Jurkat, Clone E6-1 (cell line): ENCODE data around the gene SLC7A11.
"Not testable (repeated sequence)": the region's sequence is repeated elsewhere in the genome, so short reads cannot be mapped to it uniquely, and the experiment has no call there.

Experiments used
- DNase-seq: peaks from one replicate; pipeline ENCODE4 v3.0.0-alpha.2; 2011; ENCODE audit warnings: low read depth, low spot score
- H3K4me3 ChIP-seq: 2 replicates; pipeline ENCODE4 v1.5.1; 2011; ENCODE audit warnings: mild to moderate bottlenecking, low read length, control low read depth, moderate library complexity

SLC7A11 gene

GRCh38 chr4:138222046-138222445 lies 20.1 kb downstream of the SLC7A11 start:
- DNase-seq, result no peak
- H3K4me3 ChIP-seq, result no peak overlapping the region

GRCh38 chr4:138218976-138219375 lies 23.2 kb downstream of the SLC7A11 start:
- H3K4me3 ChIP-seq, result no peak overlapping the region
- DNase-seq, result no peak

- no peak for DNase-seq
- H3K4me3 ChIP-seq, result no peak overlapping the region
Measured at GRCh38 chr4:138217567-138217966, 24.6 kb downstream of the SLC7A11 start.

- DNase-seq, result no peak
- H3K4me3 ChIP-seq, result no peak overlapping the region
Measured at GRCh38 chr4:138216272-138216867, 25.8 kb downstream of the SLC7A11 start.

DNA sequence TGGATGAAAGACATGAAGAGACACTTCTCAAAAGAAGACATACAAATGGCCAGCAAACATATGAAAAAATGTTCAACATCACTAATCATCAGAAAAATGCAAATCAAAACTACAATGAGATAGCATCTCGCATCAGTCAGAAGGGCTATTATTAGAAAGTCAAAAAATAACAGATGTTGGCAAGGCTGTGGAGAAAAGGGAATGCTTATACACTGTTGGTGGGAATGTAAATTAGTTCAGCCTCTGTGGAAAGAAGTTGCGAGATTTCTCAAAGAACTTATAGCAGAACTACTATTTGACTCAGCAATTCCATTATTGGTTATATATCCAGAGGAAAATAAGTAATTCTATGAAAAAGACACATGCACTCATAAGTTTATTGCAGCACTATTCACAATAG lies 31.6 kb downstream of the SLC7A11 start:
- not testable (repeated sequence) for H3K4me3 ChIP-seq, DNase-seq

- DNase-seq, result no peak
- H3K4me3 ChIP-seq, result no peak overlapping the region
Measured at GRCh38 chr4:138209094-138209493, 33.1 kb downstream of the SLC7A11 start.

DNA sequence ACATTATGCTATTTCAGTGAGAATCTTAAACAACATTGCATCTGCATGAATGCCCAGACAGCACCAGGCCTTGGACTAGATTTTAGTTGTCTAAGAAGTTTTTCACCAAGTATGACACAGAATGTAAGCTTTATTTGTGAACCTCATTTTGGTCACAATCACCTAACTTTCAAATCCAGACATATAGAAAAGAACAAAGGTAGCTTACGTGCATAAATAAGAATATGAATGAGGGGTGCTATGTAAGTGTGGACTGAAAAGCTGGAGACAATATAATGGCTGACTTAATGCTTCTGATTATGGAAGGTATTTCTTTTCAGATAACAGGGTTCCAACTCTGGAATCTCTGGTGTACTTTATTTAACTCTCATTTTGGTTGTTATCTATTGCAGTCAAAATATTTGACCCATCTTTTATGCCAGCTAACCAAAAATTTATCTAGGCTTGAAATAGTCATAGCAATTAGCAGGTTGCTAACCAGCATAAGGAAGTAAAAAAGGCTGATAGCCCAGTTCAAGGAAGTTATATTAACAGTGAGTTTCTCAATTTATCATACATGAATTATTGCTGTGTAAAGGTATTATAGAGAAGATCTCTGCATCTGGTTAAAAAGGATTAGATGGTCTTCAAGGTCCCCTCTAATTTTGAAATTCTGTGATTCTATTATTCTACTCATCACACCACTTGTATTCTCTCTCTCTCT lies 36.5 kb downstream of the SLC7A11 start:
- H3K4me3 ChIP-seq, result no peak overlapping the region
- no peak for DNase-seq

DNA sequence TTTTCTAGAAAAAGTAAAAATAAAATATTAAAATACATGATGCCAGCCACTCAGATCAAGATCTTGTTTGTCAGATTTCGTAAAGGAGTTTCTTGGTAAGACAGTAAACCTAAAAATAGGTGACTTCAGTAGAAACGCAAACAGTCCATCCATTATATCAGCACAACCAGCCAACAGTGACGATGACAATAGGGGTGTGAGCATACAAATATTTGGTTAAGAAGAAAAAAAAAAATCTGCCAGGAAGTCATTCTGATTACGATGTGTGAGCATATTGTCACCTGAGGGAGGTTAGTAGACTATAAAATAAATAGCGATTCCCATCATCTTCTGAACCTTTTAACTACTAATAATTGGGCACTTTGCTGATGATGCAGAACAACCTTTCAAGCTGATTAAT lies 37.6 kb downstream of the SLC7A11 start:
- H3K4me3 ChIP-seq, result no peak overlapping the region
- DNase-seq, result no peak

DNA sequence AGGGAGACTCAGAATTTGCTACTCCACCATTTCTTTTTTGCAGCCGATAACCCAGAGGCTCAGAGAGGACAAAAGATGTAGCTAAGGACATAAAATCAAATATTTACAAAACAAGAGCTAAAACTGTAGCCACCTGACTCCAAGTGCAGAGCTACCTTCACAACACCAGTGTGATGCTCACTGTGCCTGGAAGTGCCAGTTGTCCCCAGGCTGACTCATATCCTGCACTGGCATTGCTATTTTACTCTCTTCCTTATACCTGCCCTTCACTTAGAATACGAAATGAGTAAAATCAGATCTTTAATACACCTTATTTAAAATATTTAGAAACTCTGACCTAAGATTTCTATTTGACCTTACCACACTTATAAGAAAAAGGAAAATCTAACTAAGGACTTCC lies 39.5 kb downstream of the SLC7A11 start:
- DNase-seq, result no peak
- no peak overlapping the region for H3K4me3 ChIP-seq

GRCh38 chr4:138200236-138200590 lies 41.9 kb downstream of the SLC7A11 start:
- DNase-seq, result no peak
- H3K4me3 ChIP-seq, result no peak overlapping the region

DNA sequence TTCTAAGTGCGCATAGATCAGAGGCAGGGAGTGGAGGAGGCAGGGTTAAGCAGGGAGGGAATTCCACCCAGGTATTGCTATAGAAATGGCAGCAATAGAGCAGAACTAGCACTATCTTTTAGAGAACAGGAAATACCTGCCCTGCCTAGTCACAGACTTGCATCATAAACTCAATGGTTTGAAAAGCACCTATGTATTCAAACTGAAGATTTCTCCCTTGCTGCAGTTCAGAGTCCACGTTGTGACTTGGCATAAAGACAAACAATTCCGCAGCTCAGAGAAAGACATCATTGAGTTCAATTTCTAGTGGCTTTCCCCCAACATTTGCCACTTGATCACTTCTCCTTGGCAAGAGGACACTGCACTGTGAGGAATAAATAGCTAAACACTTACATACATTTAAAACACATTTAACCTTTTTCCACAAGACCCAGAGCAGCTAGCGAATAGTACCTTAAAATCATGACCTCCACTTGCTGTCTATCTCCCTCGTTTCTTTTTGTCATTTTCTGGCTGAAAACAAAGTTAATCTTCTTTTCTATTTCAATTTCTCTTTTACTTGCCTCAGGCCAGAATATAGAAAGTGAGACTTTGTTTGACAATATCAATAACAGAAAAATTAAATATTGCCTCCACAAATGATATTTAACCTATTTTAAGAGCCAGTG lies 42.4 kb downstream of the SLC7A11 start:
- no peak for DNase-seq
- H3K4me3 ChIP-seq, result no peak overlapping the region

- no peak overlapping the region for H3K4me3 ChIP-seq
- no peak for DNase-seq
Measured at GRCh38 chr4:138196153-138196552, 46.0 kb downstream of the SLC7A11 start.

- H3K4me3 ChIP-seq, result no peak overlapping the region
- no peak for DNase-seq
Measured at GRCh38 chr4:138193963-138194362, 48.2 kb downstream of the SLC7A11 start.

GRCh38 chr4:138192113-138192512 lies 50.0 kb downstream of the SLC7A11 start:
- DNase-seq, result no peak
- H3K4me3 ChIP-seq, result no peak overlapping the region

GRCh38 chr4:138190452-138190858 lies 51.7 kb downstream of the SLC7A11 start:
- H3K4me3 ChIP-seq, result no peak overlapping the region
- DNase-seq, result no peak

DNA sequence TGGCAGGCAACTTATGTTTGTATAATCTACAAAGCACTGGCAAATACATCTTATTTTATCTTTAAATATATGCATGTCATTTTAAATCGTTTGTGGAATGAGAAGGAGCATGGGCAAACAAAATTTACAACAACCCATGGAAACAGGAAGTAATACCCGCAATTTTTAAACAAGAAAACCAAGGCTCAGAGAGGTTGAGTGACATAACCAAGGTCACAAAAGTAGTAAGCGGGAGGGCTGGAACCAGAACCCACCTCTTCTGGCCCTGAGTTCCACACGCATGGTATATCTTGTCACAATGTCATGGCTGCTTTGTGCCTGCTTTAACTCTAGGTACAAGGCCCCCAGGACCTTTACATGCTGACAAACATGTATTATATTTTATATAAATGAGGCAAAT lies 52.9 kb downstream of the SLC7A11 start:
- no peak for DNase-seq
- no peak overlapping the region for H3K4me3 ChIP-seq

DNA sequence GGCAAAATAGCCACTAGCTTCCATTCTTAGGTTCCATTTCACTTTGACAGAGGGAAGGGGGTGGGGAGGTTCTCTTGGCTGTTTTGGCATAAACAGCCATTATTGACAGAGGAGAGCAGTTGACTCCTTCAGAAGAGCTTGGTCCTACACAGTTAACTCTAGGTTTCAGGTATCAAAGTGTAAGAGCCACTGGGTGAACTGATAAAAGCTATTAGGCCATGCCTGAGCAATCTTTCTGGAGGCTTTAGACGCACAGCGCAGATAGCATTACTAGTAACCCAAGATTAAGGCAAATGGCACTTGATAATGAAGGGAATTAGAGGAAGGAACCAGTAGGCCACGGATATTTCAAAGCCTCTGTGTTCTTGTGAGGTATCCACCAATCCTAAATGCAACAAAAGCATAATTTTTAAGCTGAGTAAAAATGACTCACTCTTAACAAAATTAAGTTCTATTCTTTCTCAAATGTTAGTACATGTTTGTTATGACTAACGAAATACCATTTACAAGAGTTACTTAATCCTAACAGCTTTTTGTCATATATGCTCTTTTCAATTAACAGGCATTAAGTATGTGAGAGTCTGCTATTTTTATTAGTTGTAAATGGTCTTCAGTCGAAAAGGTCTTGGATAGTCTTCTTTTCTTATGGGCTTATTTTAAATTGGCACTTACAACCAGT lies 53.6 kb downstream of the SLC7A11 start:
- no peak overlapping the region for H3K4me3 ChIP-seq

DNA sequence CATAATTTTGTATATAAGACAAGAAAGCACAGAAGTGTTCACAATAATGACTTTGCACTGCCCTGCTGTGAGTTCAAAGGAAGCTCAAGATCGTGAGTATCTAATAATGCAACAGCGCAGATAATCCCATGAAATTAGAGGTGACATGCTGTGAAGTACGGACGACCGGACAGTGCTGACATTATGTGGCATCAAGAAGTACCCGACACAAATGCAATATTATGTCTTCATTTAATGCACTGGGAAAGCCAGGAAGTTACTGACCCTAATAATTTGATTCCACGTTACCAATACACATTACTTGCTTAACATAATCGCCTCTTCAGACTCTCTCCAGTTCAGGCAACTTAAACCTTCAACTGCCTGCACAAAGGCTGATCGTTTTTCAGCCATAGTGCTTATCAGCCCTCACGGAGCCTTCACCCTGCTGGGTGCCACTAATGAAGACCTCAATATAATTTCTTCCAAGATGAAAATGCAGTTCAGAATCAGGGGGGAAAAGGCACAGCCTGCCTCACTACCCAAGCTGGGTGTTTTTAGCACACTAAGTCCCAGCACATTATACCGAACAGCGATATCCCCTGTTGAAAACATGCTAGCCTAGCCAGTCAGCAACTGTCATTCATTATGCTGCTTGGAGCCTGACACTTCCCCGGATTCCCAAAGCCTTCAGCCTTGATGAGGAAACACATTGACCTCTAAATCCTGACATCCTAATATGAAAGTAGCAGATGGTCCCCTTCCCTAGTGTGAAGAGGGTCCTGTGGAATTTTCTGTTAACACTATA lies 56.1 kb downstream of the SLC7A11 start:
- no peak overlapping the region for H3K4me3 ChIP-seq
- no peak for DNase-seq

More for the DNA sequence above, 53.6 kb downstream of the SLC7A11 start:
- DNase-seq, result no peak

GRCh38 chr4:138184886-138185285 lies 57.3 kb downstream of the SLC7A11 start:
- DNase-seq, result no peak
- H3K4me3 ChIP-seq, result no peak overlapping the region
